Retina (tissue), 1 donor: ENCODE data around the gene PRKN.

Source experiments
- DNase-seq: peaks from one replicate; pipeline ENCODE4 v3.0.0-alpha.2; 2016

The PRKN gene

GRCh38 chr6:162173466-162173865 is 554.1 kb downstream of the PRKN start:
- DNase-seq: no peak

DNA sequence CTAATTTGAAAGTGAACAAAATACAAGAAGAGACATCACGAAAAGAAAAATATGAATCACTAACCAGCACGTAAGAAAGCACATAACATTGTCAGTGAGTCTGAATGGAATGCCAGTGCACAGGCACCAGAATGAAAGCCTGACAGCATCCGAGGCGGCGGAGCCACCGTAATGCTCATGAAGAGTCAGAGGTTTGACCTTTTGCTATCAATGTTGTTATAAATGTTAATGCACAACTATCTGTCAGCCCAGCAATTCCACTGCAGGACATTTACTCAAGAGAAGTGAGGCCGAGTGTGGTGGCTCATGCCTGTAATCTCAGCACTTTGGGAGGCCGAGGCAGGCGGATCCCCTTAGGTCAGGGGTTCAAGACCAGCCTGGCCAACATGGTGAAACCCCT is 562.1 kb downstream of the PRKN start:
- DNase-seq: no peak

DNA sequence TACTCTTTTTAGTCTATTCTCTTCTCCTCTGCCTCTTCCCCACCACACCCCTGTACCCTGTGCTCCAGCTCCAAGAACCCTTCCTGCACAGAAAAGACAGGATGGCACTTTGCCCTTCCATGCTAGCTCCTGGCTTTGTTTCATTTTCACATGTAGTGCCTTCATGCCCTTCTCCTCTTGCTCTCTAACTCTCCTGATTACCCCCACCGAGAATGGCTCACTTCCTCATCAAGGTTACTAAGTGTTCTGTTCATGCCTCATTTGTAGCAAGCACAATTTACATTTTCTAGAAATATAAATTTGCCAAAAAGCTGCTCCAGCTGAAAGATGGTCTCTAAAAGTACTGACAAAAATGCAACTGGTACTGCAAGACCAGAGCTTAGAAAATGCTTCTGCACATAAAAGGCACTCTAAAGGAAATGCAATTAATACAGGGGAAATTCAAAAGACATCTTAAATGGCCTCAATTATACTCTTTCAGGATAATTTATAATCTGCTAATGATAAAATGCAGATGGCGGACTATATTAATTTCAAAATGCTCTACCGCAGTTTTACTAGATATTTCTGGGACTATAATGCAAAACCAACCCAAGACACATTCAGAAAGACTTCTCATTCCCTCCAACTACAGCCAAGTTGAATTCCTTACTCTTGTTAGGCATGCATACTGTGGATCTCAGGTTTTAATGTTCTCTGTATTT is 570.2 kb downstream of the PRKN start:
- DNase-seq: no peak

DNA sequence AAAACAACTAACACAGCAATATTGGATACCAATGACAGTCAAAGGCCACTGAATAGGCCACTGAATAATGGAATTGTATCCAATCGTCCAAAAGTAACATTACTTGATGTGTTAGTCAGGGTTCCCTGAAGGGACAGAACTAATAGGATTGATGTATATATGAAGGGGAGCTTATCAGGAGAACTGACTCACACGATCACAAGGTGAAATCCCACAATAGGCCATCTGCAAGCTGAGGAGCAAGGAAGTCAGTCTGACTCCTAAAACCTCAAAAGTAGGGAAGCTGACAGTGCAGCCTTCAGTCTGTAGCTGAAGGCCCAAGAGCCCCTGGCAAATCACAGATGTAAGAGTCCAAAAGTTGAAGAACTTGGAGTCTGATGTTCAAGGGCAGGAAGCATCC is 571.4 kb downstream of the PRKN start:
- no peak for DNase-seq

DNA sequence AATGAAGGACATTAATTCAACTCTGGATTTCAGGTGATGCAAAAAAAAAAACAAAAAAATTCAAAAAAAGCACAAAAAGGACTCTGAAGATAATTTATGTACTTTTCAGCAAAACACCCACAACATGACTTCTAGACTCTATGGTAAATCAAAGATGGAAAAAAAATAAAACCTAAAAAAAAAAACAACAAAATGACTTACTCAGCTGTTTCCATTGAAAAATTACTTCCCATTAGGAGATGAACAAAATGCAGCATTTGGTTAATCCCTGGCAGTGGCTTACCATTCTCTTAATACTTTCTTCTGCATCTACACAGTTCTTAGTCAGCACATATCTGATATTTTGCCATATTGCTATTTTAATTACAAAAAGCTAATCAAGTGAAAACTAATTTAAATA is 572.6 kb downstream of the PRKN start:
- DNase-seq: no peak

DNA sequence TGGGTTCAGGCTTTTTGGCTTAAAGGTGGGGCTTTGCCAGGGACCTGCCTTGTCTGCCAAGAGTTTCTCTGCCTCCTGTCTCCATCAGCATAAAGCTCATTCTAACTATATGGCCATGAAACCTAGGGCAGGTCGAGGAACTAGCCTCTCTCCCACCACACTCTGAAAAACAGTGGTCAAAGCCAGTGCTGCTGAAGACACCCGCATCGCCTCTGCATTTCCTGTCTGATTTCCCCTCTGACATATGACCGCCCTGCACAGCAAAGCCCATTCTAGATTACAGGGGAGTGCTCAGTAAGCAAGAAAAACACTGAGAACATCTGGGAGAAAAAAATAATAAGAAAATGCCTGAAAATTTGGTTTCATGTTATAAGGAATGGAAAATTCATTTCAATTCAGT is 573.6 kb downstream of the PRKN start:
- no peak for DNase-seq

GRCh38 chr6:162153120-162153519 is 574.4 kb downstream of the PRKN start:
- DNase-seq: no peak

GRCh38 chr6:162151021-162151665 is 576.4 kb downstream of the PRKN start:
- no peak for DNase-seq

- DNase-seq: no peak
Observed at GRCh38 chr6:162150295-162150694, 577.3 kb downstream of the PRKN start.

- DNase-seq: no peak
Observed at GRCh38 chr6:162149786-162150185, 577.8 kb downstream of the PRKN start.

DNA sequence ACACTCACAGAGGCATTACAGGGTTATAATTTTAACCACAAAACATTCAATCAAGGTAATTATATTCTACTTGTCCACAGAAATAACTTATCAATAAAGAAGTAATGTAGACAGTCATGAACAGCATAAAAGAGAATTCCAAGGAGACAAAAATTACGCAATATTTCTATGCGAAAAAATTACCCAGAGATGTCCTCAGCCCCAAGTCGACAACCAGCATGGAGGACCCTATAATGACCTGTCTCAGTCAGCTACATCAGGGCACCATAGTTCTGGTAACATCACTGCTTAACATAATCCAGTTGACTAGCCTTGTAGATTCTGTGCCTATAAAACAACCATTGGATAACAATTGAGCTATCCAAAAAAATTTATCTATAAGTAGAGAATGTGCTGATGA is 579.8 kb downstream of the PRKN start:
- DNase-seq: no peak

- no peak for DNase-seq
Observed at GRCh38 chr6:162147281-162147680, 580.3 kb downstream of the PRKN start.

GRCh38 chr6:162140251-162140852 is 587.2 kb downstream of the PRKN start:
- no peak for DNase-seq

DNA sequence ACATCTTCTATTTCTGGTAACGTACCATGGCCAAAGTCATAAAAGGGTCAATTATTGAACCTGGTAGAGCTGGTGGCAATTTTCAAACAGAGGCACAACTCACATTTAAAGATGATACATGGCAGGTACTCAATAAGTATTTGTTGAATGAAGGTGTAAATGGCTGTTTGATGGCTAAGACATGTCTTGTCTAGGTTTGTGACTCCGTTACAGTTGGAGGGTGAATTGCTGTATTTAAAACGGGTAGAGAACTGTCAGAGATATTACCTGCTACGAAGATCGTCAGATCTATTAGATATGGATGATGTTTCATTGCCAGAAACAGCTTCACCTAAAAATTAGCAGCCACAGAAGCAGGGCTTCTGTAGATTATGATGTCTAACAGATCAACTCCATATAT is 601.9 kb downstream of the PRKN start:
- no peak for DNase-seq

DNA sequence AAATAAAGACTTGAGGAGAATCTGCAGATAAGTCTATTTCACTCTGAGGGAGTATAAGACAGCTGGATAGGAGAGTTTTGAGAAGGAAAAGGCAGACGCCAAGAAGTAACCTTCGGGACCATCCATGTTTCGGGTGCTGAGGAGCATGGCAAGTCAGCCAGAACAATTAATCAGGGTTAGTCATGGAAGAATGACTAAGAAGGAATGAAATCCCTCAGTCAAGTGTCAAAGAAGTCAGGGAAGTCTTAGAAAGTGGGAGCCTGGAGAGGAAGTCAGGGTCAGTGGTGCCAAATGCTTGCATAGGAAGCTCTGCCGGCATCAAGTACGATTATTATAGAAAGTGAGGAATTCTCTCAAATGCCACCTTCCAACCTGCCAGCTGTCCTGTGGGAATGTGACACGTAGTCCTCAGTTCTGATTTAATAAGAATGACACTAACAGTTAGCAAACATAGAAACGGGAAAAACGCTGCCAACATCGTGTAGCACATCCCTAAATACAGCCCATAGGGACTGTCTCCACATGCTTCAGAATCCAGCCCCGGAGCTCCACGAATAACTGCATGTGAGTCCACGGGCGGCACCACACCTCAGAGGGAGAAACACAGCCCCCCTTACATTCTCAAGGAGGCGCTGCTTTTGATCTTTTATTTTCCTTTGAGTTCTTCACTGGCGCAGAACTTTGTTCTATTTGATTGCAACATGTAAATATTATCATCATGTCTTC is 602.7 kb downstream of the PRKN start:
- no peak for DNase-seq

DNA sequence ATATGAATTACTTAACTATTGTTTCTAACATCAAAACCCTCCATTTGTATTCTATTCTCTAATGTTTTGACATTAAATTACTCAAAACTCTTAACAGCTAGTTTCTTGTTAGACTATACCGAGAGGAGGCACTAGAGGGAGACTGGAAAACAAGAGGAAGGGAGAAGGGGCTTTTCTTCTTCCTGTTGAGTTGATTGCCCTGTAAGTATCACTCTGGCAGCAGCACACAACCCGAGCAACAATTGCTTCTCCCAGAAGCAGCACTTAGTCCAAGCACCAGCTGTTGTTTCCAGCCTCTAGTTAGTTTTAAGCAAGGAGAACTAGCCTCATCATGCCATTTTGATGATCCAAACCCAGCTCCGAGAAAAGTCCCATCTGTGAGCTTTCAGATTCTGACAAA is 603.8 kb downstream of the PRKN start:
- DNase-seq: no peak

DNA sequence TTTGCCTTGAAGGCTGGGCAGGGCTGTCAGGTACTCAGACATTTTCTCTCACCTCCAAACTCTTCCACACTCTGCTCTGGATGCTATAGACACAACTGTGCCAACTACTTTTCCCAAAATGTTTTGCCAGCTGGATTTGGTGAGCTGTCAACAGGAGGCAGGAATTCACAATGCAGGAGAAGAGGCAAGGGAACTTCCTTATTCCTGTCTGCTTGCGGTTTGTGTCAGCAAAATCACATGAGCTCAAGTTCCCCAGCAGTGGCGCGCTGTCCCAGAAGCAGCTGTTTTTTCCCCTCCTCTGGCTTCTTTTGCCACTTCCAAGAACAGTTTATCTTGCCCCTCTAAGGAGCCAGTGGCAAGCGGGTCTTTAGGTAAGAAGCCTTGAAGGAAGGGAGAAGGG is 608.2 kb downstream of the PRKN start:
- DNase-seq: no peak

DNA sequence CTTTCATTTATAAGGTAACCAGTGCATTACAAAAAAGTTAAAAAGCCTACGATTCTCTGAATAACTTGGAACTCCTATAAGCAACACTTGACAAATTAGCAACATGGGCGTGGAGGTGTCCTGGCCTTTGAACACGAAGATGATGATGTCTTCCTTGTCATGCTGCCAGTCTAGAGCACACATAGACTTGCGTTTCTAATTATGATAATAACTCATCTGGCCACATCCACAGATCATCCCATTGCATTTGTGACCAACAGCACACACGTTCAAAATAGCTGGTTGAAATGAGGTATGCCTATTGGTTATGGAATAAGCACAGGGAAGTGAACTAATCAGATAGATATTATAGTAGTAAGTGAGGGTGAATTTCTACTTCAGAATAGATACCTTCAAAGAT is 608.9 kb downstream of the PRKN start:
- DNase-seq: no peak

DNA sequence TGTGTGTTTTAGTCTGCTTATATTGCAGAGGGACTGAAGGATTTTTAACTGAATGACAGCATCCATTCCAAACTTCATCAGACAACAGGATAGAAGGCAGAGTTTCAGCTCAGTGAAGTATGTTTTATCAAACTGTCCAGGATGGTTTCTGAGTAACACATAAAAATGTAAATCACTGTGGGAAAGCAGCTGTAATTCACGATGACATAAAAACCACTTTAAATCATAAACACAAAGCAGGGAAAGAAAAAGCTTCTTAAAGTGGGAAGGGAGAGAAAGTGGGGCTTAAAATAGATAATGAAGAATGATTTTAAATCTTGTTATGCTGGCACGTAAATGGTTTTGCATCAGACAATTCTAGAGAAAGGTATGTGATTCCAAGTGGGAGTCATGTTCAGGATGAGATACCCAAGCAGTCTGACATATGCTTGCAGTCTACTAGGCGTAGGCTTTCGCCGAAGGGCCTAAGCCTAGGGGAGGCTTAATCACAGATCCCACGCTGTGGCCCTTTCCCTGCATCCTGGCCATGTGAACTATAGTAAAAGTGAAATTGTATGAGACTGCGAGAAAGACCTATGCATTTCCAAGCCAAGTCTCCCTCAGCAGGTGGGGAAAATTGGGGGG is 610.6 kb downstream of the PRKN start:
- DNase-seq: no peak

DNA sequence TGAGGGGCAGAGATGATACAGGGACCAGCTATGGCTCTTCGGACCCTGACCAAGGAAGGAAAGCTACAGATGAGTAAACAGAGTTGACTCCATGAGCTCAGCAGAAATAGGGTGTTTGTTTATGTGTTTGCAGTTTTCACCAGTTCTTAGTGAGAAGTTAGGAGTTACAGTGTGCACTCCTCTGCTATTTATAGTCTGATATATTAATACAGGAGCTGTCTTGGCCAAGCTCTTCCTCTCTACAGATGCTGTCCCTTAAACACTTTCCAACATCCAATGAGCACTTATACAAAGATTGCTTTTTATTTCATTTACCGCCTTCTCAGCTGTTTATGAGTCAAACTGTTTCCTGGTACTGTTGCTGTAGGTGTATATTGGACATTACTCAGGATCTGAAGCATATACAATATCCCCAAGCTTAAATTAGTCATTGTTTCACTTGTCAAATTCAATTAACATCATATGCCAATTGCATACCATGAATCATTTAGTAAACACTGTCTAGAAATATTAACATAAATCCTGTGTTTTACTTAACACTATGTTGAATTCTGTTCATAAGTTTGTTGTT is 618.0 kb downstream of the PRKN start:
- DNase-seq: no peak

GRCh38 chr6:162108041-162108440 is 619.5 kb downstream of the PRKN start:
- no peak for DNase-seq

GRCh38 chr6:162100096-162100495 is 627.5 kb downstream of the PRKN start:
- DNase-seq: no peak

GRCh38 chr6:162099685-162100084 is 627.9 kb downstream of the PRKN start:
- no peak for DNase-seq
